ENCODE measurements around the gene IL7R. TPM values are rescaled to one million over a fixed set of nuclear protein-coding genes. Genes with fewer than 3 reads are reported as not detected.

Gene IL7R
- total RNA-seq, 2 experiments from 2014 or later = 163 to 169 TPM

Other genes starting within 250 kb of the IL7R start
- 10 to 100 TPM; 10.6 to 13.0 TPM for gene SPEF2, start 239.0 kb upstream of the IL7R start, total RNA-seq
- gene CAPSL, start 81.7 kb downstream of the IL7R start, total RNA-seq = 1 to 10 TPM in 1 of 2 experiments, under 1 TPM in 1; 0.73 to 1.0 TPM
- not detected for gene UGT3A1, start 134.5 kb downstream of the IL7R start, total RNA-seq
- gene UGT3A2, start 210.0 kb downstream of the IL7R start, total RNA-seq = not detected